ENCODE data around the gene UNK. TPM values are rescaled to one million over a fixed set of nuclear protein-coding genes. Genes with fewer than 3 reads are reported as not detected.

Gene UNK
- total RNA-seq, 1 experiment from 2014 or later, result 32.1 TPM

GRCh38 chr17:75742337-75742736 is 42.3 kb upstream of the UNK start:
- in situ Hi-C loops (cut with HindIII; ENCODE audit: low pct_unique_long_range_greater_than_20kb, low sequenced_read_pairs) (no loop called here), intact Hi-C loops (cut with micrococcal nuclease; ENCODE audit: unreplicated experiment) (no loop called here)
- DNase-seq (ENCODE audit: low read depth, low spot score) (no peak), ATAC-seq (no peak)
- no peaks in the 10 kb centered on the region for H3K36me3 ChIP-seq (ENCODE audit: control insufficient read depth, insufficient read depth, low read length)
- ChIA-PET CTCF (interaction anchor here (0.7 kb wide), 1 partner anchor 141 kb away, joined by 4 read pairs; no protein-coding TSS in a partner anchor), POLR2A (no interaction called here)
- no peak overlapping the region for H3K4me3 ChIP-seq (ENCODE audit: low read depth in 2 of 2, low read length in 2 of 2)
- TF ChIP-seq POLR2AphosphoS5 (IDR thresholded peaks at IDR 0.05; ENCODE audit: low read depth, low read length), result no peak
- TF ChIP-seq REST (IDR thresholded peaks at IDR 0.05; ENCODE audit: insufficient read depth in 1 of 2, low read depth in 2 of 2, low read length in 1 of 2), result no peak
- no peak for TF ChIP-seq TCF7L2 (IDR thresholded peaks at IDR 0.05; ENCODE audit: low read depth, low read length)
- TF ChIP-seq SIN3A (IDR thresholded peaks at IDR 0.05; ENCODE audit: borderline replicate concordance, insufficient read depth, low read depth, low read length), result no peak
- TF ChIP-seq CTCF (IDR thresholded peaks at IDR 0.05), result no peak
- H3K9me3 ChIP-seq (ENCODE audit: control insufficient read depth, insufficient read depth, low read depth, low read length), result no peaks in the 10 kb centered on the region
- H3K27ac ChIP-seq (ENCODE audit: low read length), result no peak overlapping the region
- no TSS peak for BruUV-seq (replicated peaks)
- H3K27me3 ChIP-seq (ENCODE audit: control insufficient read depth, insufficient read depth, low read length), result no peaks in the 10 kb centered on the region
- H3K4me1 ChIP-seq (ENCODE audit: control insufficient read depth, insufficient read depth, low read length), result no peaks in the 10 kb centered on the region

- TF ChIP-seq POLR2AphosphoS5 (IDR thresholded peaks at IDR 0.05; ENCODE audit: low read depth, low read length), result no peak
- TF ChIP-seq SIN3A (IDR thresholded peaks at IDR 0.05; ENCODE audit: borderline replicate concordance, insufficient read depth, low read depth, low read length), result no peak
- no peak for TF ChIP-seq REST (IDR thresholded peaks at IDR 0.05; ENCODE audit: insufficient read depth in 1 of 2, low read depth in 2 of 2, low read length in 1 of 2)
- TF ChIP-seq TCF7L2 (IDR thresholded peaks at IDR 0.05; ENCODE audit: low read depth, low read length), result no peak
- BruUV-seq (replicated peaks), result no TSS peak
- CTCF ChIA-PET, result no interaction called here
- H3K36me3 ChIP-seq (ENCODE audit: control insufficient read depth, insufficient read depth, low read length), result no peaks in the 10 kb centered on the region
- POLR2A ChIA-PET, result interaction anchor here (0.6 to 0.7 kb wide), 2 partner anchors 36 to 70 kb away, joined by 3 to 8 read pairs; no protein-coding TSS in a partner anchor
- no peak overlapping the region for H3K4me3 ChIP-seq (ENCODE audit: low read depth in 2 of 2, low read length in 2 of 2)
- in situ Hi-C loops (cut with HindIII; ENCODE audit: low pct_unique_long_range_greater_than_20kb, low sequenced_read_pairs) (no loop called here), intact Hi-C loops (cut with micrococcal nuclease; ENCODE audit: unreplicated experiment) (no loop called here)
- no peaks in the 10 kb centered on the region for H3K27me3 ChIP-seq (ENCODE audit: control insufficient read depth, insufficient read depth, low read length)
- DNase-seq (ENCODE audit: low read depth, low spot score) (no peak), ATAC-seq (no peak)
- H3K9me3 ChIP-seq (ENCODE audit: control insufficient read depth, insufficient read depth, low read depth, low read length), result no peaks in the 10 kb centered on the region
- H3K27ac ChIP-seq (ENCODE audit: low read length), result no peak overlapping the region
- no peaks in the 10 kb centered on the region for H3K4me1 ChIP-seq (ENCODE audit: control insufficient read depth, insufficient read depth, low read length)
Measured at GRCh38 chr17:75743625-75744206, 40.9 kb upstream of the UNK start.

Data from Panc1 (cell line).